ENCODE results near the gene PCDHGB4.

DNA sequence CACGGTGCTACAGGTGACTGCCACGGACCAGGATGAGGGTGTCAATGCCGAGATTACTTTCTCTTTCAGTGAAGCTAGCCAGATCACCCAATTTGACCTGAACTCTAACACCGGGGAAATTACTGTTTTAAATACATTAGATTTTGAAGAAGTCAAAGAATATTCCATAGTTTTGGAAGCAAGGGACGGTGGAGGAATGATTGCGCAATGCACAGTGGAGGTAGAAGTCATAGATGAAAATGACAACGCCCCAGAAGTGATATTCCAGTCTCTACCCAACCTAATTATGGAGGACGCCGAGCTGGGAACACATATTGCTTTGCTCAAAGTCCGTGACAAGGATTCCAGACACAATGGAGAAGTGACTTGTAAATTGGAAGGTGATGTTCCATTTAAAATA is 1.2 kb downstream of the PCDHGB4 start:
- TF ChIP-seq POLR2A (IDR thresholded peaks at IDR 0.05) (no peak), CTCF (IDR thresholded peaks at IDR 0.05) (no peak)

Data from Peyer's patch (tissue), 4 donors.